GM18951 (cell line): Measurements from ENCODE around the gene CACNA1D.

ENCODE experiments used
- POLR2A ChIP-seq: IDR thresholded peaks from 4 replicates; pipeline ENCODE4 v1.6.1; 2011; ENCODE audit warnings: mild to moderate bottlenecking; ENCODE audit not compliant: insufficient read length, insufficient read depth; ENCODE audit errors: extremely low read depth
- in situ Hi-C: fragments of 300-500 bp; cut with MboI; formaldehyde crosslinking; loops from one replicate; pipeline ENCODE4 v1.12.0; 2022; ENCODE audit warnings: low sequenced_read_pairs, mixed read lengths, inconsistent platforms; ENCODE audit not compliant: unreplicated experiment

The CACNA1D gene

DNA sequence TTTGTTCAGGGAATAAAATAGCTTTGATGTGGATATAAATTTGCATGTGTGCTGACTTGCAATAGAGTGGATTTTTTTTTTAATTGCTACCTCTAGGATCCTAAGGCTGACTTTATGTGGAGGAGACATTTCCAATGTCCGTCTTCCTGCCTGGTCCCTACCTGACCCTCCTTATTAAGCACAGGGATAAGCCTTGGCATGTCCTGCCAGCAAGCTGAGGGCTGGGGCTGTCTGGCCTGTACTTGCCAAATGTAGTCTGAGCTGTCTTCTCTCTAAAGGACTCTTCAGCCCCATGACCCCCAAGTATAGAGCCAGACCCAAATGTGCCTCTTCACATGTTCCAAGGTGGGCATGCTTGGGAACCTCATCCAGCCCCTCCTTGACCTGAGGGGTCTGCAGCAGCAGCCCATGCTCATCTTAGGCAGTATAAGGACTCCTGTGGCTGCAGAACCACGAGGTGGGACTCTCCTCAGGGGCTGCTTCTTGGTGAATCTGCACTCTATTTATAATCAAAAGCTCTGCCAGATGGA, 88.8 kb downstream of the CACNA1D start:
- TF ChIP-seq POLR2A: no peak
- in situ Hi-C loops: no loop called here

DNA sequence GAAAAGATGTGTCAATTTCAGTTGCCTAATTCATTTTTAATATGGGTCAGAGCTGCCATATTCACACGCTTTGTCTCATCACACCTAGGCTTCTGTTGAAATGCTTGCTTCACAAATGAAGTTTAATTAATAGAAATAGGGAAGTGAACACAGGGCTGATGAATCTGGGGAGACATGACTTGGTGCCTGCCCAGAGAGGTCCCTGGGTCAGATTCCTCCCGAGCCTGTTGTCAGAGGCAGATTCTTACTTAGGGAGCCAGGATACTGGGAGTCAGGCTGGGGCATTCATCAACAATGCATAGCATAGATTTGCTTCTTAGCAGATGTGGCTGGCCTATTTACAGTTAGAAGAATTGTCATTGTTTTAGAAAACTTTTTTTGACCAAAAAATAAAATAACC, 90.6 kb downstream of the CACNA1D start:
- no peak for TF ChIP-seq POLR2A
- in situ Hi-C loops: no loop called here

DNA sequence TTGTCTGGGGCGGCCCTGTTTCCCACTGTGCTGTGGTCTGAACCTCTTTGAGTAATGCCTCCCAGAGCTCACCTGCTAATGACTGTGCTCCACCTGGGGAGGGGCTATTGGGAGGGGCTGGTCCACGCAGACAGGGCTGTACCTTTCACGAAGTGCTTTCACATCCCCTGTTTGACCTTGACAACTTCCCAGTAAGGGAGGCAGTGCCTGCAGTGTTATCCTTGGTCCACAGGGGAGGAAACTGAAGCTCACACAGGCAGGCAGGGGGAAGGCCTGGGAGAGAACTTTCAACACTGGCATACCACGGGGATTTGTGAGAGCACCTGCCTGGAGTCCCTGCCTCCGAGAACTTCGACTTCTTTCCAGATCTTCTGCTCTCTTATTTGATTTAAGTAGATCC, 91.2 kb downstream of the CACNA1D start:
- in situ Hi-C loops: no loop called here
- no peak for TF ChIP-seq POLR2A

DNA sequence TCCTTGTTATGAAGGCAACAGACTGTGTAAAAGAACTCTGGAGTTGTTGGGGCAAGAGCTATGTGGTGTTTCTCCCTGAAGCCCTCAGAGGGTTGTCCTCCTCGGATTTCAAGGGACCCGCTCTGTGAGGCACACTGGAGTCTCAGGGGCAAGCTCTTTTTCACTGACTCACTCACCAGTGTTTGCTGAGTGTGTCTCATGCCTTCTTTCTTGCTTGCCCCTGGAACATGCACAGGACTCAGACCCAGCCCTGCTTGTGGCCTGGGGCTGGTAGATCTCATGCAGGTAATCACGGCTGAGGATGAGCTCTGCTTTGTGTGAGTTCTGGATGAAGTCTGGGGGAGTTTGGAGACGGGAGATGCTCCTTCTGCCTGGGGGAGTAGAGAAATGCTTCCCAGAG, 93.7 kb downstream of the CACNA1D start:
- no peak for TF ChIP-seq POLR2A
- in situ Hi-C loops: no loop called here

DNA sequence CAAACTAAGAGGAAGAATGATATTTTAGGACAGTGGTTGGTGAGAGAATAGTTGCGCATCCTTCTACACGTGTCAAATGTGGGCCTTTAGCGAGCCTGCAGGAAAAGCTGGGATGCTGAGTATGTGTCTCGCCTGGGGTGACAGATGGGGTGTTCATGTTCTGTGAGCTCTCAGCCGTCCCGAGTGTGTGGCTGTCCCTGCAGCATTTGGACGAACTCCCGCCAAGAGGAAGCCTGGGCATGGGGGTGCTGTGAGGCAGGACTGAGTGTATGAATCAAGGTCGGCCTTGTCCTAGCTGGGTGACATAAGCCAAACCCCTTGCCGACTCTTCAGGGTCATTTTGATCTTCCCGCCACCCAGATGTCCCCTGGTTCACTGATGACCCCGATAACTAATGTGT, 94.8 kb downstream of the CACNA1D start:
- no peak for TF ChIP-seq POLR2A
- in situ Hi-C loops: no loop called here

DNA sequence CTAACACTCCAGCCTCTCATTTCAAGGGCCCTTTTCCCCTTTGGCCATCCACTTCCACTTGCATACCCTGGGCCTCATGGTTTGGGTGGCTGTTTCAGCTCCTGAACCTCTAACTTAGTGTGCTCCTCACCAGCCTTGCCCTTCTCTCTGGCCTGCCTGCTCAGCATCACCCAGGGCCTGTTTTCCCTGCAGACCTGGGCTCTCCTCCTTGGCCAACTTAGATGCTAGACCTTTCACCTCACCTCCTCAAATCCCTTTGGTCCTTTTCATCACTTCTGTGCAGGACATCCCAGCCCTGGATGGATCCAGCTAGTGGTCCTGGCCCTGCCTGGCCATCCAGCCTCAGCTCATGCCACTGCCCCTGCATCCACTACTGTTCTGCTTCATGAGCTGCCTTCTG, 95.4 kb downstream of the CACNA1D start:
- in situ Hi-C loops: no loop called here
- TF ChIP-seq POLR2A: no peak

DNA sequence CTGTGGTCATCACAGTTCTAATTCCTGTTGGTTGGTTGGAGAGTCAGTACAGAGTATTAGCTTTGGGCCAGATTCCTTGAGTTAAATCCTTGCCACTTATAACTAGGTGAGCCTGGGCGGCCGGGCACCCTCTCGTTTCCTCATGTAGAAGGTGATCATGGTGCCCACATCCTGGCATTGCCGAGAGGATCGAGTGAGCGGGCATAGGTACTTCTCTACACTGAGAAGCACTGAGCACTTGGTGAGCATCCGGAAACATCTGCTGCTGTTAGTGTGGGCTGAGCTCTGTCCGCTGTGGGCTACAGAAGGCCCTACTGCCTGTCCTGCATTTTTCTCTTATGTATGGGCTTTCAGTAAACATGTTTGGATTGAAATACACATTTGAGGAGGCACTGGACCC, 96.2 kb downstream of the CACNA1D start:
- in situ Hi-C loops: no loop called here
- no peak for TF ChIP-seq POLR2A

DNA sequence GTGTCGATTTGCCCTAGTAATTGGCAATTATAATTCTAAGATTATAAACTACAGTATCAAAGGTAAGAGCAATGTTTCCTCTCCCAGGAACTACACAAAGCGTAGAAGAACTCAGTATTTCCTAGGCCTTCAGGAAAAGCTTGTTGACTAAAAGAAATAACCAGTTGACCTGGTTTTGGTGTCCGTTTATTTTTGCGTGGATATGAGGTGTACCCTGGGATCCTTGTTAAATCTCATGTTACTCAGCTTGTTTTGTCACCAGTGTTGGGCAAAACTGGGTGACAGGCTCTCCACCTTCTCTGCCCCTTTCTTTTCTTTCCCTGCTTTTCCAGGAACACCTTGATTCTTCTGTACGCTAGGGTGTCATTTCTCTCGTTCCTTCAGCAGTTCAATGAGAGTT, 97.2 kb downstream of the CACNA1D start:
- TF ChIP-seq POLR2A: no peak
- in situ Hi-C loops: no loop called here

DNA sequence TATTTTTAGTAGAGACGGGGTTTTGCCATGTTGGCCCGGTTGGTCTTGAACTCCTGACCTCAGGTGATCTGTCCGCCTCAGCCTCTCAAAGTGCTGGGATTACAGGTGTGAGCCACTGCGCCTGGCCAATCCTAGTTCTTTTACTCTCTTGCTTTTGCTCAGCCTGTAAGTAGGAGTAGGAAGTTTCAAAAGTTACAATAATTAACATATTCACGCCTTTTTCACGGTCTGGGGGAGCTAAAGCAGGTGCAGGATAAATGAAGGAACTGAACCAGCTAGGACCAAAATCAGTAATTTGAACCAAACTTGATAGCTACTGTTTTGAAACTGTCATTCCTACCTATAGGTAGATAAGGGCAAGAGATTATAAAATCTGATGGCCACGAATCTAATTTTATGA, 98.5 kb downstream of the CACNA1D start:
- no peak for TF ChIP-seq POLR2A
- in situ Hi-C loops: no loop called here

DNA sequence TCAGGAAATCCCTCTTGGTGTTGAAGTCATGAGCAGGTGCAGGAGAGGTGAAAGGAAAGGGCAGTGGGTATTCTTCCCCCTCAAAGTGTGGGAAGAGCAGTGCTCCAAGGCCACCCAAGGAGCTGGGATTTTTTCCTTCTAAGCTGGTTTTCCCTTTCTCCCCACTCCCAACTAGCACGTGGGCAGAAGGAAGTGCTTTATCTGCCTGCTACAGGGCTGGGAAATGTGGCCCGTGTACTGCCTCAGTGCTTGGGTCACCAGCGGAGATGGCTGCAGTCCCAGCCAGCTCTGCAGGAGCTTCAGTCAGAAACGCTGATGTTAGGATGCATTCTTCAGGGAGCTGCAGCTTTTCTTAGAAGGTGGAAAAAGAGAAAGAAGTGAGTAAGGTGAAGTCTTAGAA, 99.2 kb downstream of the CACNA1D start:
- in situ Hi-C loops: no loop called here
- TF ChIP-seq POLR2A: no peak

DNA sequence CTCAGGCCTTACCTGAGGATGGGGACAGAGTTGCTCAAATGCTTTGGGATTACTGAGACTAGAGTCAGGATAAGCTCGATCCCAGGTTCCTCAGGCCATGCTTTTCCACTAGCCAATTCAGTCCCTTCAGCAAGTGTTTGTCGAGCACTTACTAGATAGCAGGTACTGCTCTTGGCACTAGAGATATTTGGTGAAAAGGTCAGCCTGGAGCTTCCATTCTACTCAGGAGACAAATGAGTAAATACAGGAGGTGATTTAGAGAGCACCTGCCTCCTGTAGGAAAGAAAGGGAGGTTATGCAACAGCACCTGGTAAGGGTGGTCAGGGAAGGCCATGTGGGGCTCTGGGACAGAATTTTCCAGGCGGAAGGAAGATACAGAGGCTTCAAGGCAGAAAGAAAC, 99.9 kb downstream of the CACNA1D start:
- in situ Hi-C loops: no loop called here
- TF ChIP-seq POLR2A: no peak

DNA sequence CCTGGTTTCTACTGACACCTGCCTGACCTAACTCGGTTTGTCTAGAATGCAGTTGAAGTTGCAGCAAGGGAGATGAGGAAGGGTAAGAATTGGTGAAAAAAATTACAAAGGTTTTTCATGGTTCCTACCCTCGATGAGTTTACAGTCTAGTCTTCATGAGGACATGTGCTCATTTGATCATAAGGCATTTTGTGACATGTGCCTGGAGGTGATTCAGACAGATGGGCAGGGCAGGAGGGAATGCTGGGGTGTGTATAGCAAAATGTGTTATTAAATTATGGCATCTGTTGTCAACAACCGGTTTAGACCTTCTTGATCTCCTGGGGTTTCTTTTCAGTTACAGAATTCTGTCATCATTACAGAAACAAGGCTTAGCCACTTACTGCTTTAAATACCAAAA, 101.2 kb downstream of the CACNA1D start:
- in situ Hi-C loops: no loop called here

DNA sequence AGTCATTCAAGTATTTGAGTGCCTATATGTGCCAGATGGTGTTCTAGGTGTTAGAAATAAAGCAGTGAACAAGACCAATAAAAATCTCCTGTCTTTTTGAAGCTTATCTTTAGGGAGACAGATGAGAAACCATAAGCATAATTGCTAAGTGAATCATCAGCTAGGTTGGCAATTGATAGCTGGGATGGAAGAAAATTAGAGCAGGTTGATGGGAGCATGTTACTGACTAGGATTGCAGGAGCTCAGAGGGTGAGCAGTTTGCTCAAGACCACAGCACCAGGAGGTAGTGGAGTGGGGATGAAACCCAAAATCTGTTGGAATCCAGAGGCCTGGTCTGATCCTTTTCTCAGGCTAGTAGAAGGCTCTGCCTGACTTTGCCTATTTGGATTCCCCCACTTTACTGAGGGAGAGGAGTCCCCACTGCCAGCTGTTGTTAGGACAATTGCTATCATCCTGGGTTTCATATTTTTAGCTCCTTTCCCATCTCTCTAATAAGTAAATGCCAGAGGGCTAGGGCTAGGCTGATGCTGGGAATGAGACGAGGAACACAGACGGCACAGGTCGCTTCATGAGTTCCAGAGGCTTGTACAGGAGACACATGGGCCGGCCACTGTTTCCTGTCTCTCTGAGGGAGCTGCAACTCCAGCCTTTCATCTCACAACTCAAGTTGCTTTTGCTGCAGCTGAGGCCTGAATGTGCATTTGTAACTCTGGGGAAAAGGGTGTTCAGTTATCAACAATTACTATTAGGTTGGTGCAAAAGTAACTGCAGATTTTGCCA, 102.9 kb downstream of the CACNA1D start:
- in situ Hi-C loops: no loop called here

More for the DNA sequence above, 101.2 kb downstream of the CACNA1D start:
- TF ChIP-seq POLR2A: no peak

DNA sequence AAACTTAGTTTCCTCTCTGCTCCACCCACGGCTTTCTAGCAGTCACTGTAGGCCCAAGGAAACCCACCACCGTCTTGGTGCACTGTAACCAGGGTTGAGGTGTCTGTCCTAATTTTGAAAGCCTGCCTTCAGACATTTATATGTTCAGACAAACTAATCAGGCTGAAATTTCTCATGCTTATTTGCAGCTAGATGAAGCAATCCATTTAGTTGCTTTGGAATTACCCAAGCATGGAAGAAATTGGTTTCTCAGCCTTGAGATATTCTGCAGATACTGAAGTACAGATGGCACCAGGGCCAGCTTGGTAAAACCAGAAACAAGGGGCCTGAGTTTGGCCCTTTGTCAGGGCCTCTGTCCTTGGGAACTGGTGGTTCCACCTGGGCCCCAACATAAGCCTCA, 105.4 kb downstream of the CACNA1D start:
- in situ Hi-C loops: no loop called here
- TF ChIP-seq POLR2A: no peak

More for the DNA sequence above, 102.9 kb downstream of the CACNA1D start:
- TF ChIP-seq POLR2A: no peak
